HepG2 (cell line): Measurements from ENCODE around the gene NRBF2. TPM values are rescaled to one million over a fixed set of nuclear protein-coding genes. Genes with fewer than 3 reads are reported as not detected.

ENCODE experiments used
- ATAC-seq: fragments of 200-7000 bp; cut with Tn5 transposase; 3 replicates; pipeline ENCODE4 v1.9.1; 2020; ENCODE audit warnings: mild to moderate bottlenecking, moderate library complexity
- BruUV-seq: library from RNA; stranded (reverse); fragments of 400-500 nt; replicated peaks from 2 replicates; lab custom pipeline; 2021; lab: Mats Ljungman, UMichigan
- CTCF ChIA-PET: fragments of 300-600 bp; formaldehyde crosslinking; extraction: SDS; loops from one replicate; lab custom pipeline; 2021; ENCODE audit warnings: low total read pairs, inconsistent platforms, low intra/inter-chr PET ratio; lab: Yijun Ruan, JAX
- POLR2A ChIA-PET: fragments of 350-600 bp; sonication (Branson Sonifier 250); formaldehyde crosslinking; loops from one replicate; lab custom pipeline; 2020; ENCODE audit warnings: antibody characterized with exemption, inconsistent platforms; lab: Yijun Ruan, JAX
- DNase-seq: peaks from one replicate; pipeline ENCODE4 v3.0.0-alpha.2; 2015; ENCODE audit warnings: low spot score
- FAIRE-seq: peaks from 3 replicates; lab custom pipeline; 2011; peaks lifted over from hg19 to GRCh38; lab: Jason Lieb, UNC
- H2AFZ ChIP-seq: one replicate; pipeline ENCODE4 v1.6.1; 2011; ENCODE audit warnings: low read length, inconsistent platforms
- H3K27ac ChIP-seq: fragments of 300-600 bp; 3 replicates; pipeline ENCODE4 v1.8.0; 2011; ENCODE audit warnings: mixed run types, mild to moderate bottlenecking, mixed read lengths, low read length, inconsistent platforms; ENCODE audit not compliant: insufficient read depth; ENCODE audit errors: extremely low read length
- H3K27me3 ChIP-seq, 2 experiments: fragments of 200-600 bp in 1 of 2; 2 replicates in 1 of 2; 3 replicates in 1 of 2; pipeline versions ENCODE4 v1.6.0 to v1.8.0; 2011; ENCODE audit warnings: low read length in 2 of 2, mild to moderate bottlenecking in 2 of 2, moderate library complexity in 2 of 2, inconsistent platforms in 1 of 2; ENCODE audit not compliant: insufficient read depth in 2 of 2, control insufficient read depth in 1 of 2
- H3K36me3 ChIP-seq, 2 experiments: fragments of 200-600 bp in 1 of 2; replicated peaks in 1 of 2; 2 replicates in 1 of 2; 3 replicates in 1 of 2; pipeline versions ENCODE4 v1.5.1 to v1.8.0; 2011; ENCODE audit warnings: low read length in 2 of 2, inconsistent platforms in 1 of 2; ENCODE audit not compliant: insufficient read depth in 2 of 2, control insufficient read depth in 1 of 2
- H3K4me1 ChIP-seq: 2 replicates; pipeline ENCODE4 v1.5.1; 2012; ENCODE audit warnings: low read length, inconsistent platforms; ENCODE audit not compliant: insufficient read depth
- H3K4me2 ChIP-seq: 2 replicates; pipeline ENCODE4 v1.6.0; 2011; ENCODE audit warnings: low read depth, low read length, inconsistent platforms
- H3K4me3 ChIP-seq, 3 experiments: fragments of 200-600 bp in 1 of 3; sonication (generic), shearing (Covaris generic) in 1 of 3; replicated peaks in 1 of 3; 2 replicates each; pipeline ENCODE4 v1.5.1; 2011 to 2016; ENCODE audit warnings: low read length in 3 of 3, inconsistent platforms in 2 of 3, low read depth in 2 of 3, mild to moderate bottlenecking in 2 of 3, control low read depth in 1 of 3, mixed read lengths in 1 of 3; ENCODE audit not compliant: insufficient read depth in 1 of 3
- H3K79me2 ChIP-seq: one replicate; pipeline ENCODE4 v1.6.1; 2011; ENCODE audit warnings: low read length, inconsistent platforms; ENCODE audit not compliant: insufficient read depth
- H3K9ac ChIP-seq: 2 replicates; pipeline ENCODE4 v1.6.0; 2011; ENCODE audit warnings: mild to moderate bottlenecking, low read depth, low read length, inconsistent platforms; ENCODE audit not compliant: insufficient read depth
- H3K9me3 ChIP-seq: 2 replicates; pipeline ENCODE4 v1.5.1; 2012; ENCODE audit warnings: mild to moderate bottlenecking, low read length
- H4K20me1 ChIP-seq: 2 replicates; pipeline ENCODE4 v1.6.0; 2011; ENCODE audit warnings: inconsistent platforms, mild to moderate bottlenecking, low read length, moderate library complexity; ENCODE audit not compliant: insufficient read depth
- FOXA1 ChIP-seq, 2 experiments: fragments of 450-650 bp in 1 of 2; sonication (generic) in 1 of 2; formaldehyde crosslinking in 1 of 2; IDR thresholded peaks; 2 replicates each; pipeline versions ENCODE4 v1.4.0 to v1.6.1; 2016 to 2020; ENCODE audit warnings: missing genetic modification reagents in 1 of 2
- IKZF4 ChIP-seq: sonication (generic); formaldehyde crosslinking; IDR thresholded peaks from 2 replicates; pipeline ENCODE4 v1.5.1; 2020; ENCODE audit warnings: borderline replicate concordance, mild to moderate bottlenecking, low read depth, missing genetic modification reagents; ENCODE audit errors: not compliant biosample characterization
- NR2C2 ChIP-seq: sonication (generic); formaldehyde crosslinking; IDR thresholded peaks from 2 replicates; pipeline ENCODE4 v1.4.0; 2020; ENCODE audit warnings: missing genetic modification reagents, mild to moderate bottlenecking, moderate library complexity, borderline replicate concordance
- SKI ChIP-seq: fragments of 450-650 bp; IDR thresholded peaks from one replicate; pipeline ENCODE4 v1.6.1; 2018; ENCODE audit warnings: mild to moderate bottlenecking; ENCODE audit not compliant: partially characterized antibody
- SOX5 ChIP-seq: IDR thresholded peaks from 2 replicates; pipeline ENCODE4 v1.6.1; 2016; ENCODE audit warnings: borderline replicate concordance
- YEATS2 ChIP-seq: sonication (generic); formaldehyde crosslinking; IDR thresholded peaks from 2 replicates; pipeline ENCODE4 v1.4.0; 2020; ENCODE audit warnings: missing genetic modification reagents, borderline replicate concordance
- WGBS: methylation state at CpG from one replicate; pipeline ENCODE4 v1.1.6; 2017; ENCODE audit warnings: low lambda C conversion rate; 5-methylcytosine and 5-hydroxymethylcytosine counted together
- in situ Hi-C: cut with HindIII; loops from 2 replicates; pipeline ENCODE4 v1.10.0; 2017; ENCODE audit warnings: low pct_unique_long_range_greater_than_20kb; ENCODE audit not compliant: extremely low pct_ligation_motif_present
- intact Hi-C: fragments of 100-400 bp; cut with micrococcal nuclease; formaldehyde crosslinking; loops from one replicate; pipeline ENCODE4 v1.10.0; 2022; ENCODE audit not compliant: unreplicated experiment
- polyA plus RNA-seq, 8 experiments: library from polyadenylated mRNA; depleted of rRNA in 3 of 8; stranded (reverse) in 7 of 8; unstranded in 1 of 8; fragments of >200 nt; fragmentation: Illumina TruSeq in 4 of 8; extraction: Trizol in 4 of 8; gene quantifications; 2 replicates each; pipeline versions ENCODE4 v1.2.1 to v1.2.3, GENCODE V29; 2011 to 2016; ENCODE audit warnings: low read depth in 4 of 8, missing spikeins in 1 of 8, mixed read lengths in 1 of 8; ENCODE audit not compliant: insufficient read depth in 1 of 8
- total RNA-seq, 5 experiments: library from RNA; depleted of rRNA; stranded (reverse); fragments of >200 nt; fragmentation: Illumina TruSeq; extraction: Trizol; gene quantifications; 2 replicates each; pipeline ENCODE4 v1.2.3, GENCODE V29; 2016; ENCODE audit warnings: low read depth in 1 of 5
- TF ChIP-seq, protein P1 (sequence below): sonication (generic); formaldehyde crosslinking; IDR thresholded peaks from 2 replicates; pipeline ENCODE4 v1.4.0; 2020; ENCODE audit warnings: low read depth, missing genetic modification reagents
- TF ChIP-seq, protein P2 (sequence below): sonication (generic); formaldehyde crosslinking; IDR thresholded peaks from 2 replicates; pipeline ENCODE4 v1.4.0; 2020; ENCODE audit warnings: missing genetic modification reagents
- TF ChIP-seq, protein P3 (sequence below): sonication (generic); formaldehyde crosslinking; IDR thresholded peaks from 2 replicates; pipeline ENCODE4 v1.5.0; 2020; ENCODE audit warnings: mild to moderate bottlenecking, missing genetic modification reagents, borderline replicate concordance
- TF ChIP-seq, protein P4 (sequence below): IDR thresholded peaks from 2 replicates; pipeline ENCODE4 v1.6.1; 2018; ENCODE audit warnings: missing genetic modification reagents
- TF ChIP-seq, protein P5 (sequence below): sonication (generic); formaldehyde crosslinking; IDR thresholded peaks from 2 replicates; pipeline ENCODE4 v1.4.0; 2020; ENCODE audit warnings: missing genetic modification reagents, borderline replicate concordance

Gene NRBF2
- total and polyA plus RNA-seq, 2 of the 13 experiments (the other 11 are each of a cell fraction or from before 2014, with no cell fraction given), result 20.0 to 28.4 TPM

DNA sequence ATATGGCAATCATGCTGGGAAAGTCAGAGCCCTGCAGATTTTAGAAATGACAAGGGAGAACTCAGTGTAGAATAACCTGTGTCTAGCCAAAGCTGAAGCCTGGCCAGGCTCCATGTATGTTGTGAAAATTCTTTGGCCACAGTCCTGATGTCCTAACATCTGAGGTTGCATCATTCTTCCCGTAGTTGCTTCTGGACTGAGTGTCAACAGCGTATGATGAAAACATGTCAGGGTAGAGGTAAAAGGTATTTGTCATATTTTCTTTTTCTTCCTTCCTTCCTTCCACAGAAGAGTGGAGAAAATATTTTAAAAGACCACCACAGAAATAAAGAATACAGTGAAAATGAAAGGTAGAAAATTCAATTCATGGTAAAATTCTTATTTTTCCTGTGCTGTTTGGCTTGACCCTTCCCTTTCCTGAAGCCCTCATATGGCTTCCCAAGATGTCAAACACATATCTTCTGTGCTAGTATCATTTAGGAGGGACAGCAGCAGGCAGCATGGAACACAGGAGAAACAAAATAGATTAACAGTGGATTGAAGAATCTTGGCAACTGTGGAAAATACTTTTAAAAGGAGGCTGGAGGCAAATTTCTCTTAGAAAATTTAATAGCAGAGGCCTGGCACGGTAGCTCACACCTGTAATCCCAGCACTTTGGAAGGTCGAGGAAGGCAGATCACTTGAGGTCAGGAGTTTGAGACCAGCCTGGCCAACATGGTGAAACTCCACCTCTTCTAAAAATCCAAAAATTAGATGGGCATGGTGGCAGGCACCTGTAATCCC, 18.9 kb upstream of the NRBF2 start:
- H3K36me3 ChIP-seq, result no peaks in the 10 kb centered on the region
- 31% methylated on average over 4 of the region's 4 CpGs for WGBS
- no peaks in the 10 kb centered on the region for H3K79me2 ChIP-seq
- ATAC-seq, result peak; percentile 87
- peak; percentile 72 for DNase-seq
- no peak overlapping the region for H3K9ac ChIP-seq
- peaks cover 28% of the 10 kb centered on the region for H3K4me1 ChIP-seq
- no peak for FAIRE-seq
- CTCF ChIA-PET, result no interaction called here
- POLR2A ChIA-PET, result interaction anchor here (3.5 kb wide), 1 partner anchor 19 kb away, joined by 32 read pairs; the partner anchor contains the start of gene NRBF2
- H3K4me3 ChIP-seq, result no peak overlapping the region
- no peaks in the 10 kb centered on the region; a peak in 1 of 5 replicates for H3K27me3 ChIP-seq
- no peak overlapping the region for H3K27ac ChIP-seq
- in situ Hi-C loops (no loop called here), intact Hi-C loops (loop anchor here (2.0 kb wide), 1 partner anchor 19 kb away; the partner anchor contains the start of gene NRBF2)
- H3K4me2 ChIP-seq, result peak overlapping the region; percentile 46; the same call in 1 of the 2 replicates
- H3K9me3 ChIP-seq, result no peaks in the 10 kb centered on the region
- no peak overlapping the region for H2AFZ ChIP-seq
- no peaks in the 10 kb centered on the region for H4K20me1 ChIP-seq
- BruUV-seq, result no TSS peak
- TF ChIP-seq, protein P1, sequence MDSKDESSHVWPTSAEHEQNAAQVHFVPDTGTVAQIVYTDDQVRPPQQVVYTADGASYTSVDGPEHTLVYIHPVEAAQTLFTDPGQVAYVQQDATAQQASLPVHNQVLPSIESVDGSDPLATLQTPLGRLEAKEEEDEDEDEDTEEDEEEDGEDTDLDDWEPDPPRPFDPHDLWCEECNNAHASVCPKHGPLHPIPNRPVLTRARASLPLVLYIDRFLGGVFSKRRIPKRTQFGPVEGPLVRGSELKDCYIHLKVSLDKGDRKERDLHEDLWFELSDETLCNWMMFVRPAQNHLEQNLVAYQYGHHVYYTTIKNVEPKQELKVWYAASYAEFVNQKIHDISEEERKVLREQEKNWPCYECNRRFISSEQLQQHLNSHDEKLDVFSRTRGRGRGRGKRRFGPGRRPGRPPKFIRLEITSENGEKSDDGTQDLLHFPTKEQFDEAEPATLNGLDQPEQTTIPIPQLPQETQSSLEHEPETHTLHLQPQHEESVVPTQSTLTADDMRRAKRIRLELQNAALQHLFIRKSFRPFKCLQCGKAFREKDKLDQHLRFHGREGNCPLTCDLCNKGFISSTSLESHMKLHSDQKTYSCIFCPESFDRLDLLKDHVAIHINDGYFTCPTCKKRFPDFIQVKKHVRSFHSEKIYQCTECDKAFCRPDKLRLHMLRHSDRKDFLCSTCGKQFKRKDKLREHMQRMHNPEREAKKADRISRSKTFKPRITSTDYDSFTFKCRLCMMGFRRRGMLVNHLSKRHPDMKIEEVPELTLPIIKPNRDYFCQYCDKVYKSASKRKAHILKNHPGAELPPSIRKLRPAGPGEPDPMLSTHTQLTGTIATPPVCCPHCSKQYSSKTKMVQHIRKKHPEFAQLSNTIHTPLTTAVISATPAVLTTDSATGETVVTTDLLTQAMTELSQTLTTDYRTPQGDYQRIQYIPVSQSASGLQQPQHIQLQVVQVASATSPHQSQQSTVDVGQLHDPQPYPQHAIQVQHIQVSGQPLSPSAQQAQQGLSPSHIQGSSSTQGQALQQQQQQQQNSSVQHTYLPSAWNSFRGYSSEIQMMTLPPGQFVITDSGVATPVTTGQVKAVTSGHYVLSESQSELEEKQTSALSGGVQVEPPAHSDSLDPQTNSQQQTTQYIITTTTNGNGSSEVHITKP, result peak; percentile 42; the same call in 1 of the 2 replicates
- TF ChIP-seq NR2C2 (CRISPR knock-in tag), result peak; percentile 56; the same call in 1 of the 2 replicates
- TF ChIP-seq, protein P2, sequence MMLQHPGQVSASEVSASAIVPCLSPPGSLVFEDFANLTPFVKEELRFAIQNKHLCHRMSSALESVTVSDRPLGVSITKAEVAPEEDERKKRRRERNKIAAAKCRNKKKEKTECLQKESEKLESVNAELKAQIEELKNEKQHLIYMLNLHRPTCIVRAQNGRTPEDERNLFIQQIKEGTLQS (CRISPR knock-in tag), result peak; percentile 87
- peak; percentile 50 for TF ChIP-seq SKI
- TF ChIP-seq, protein P3, sequence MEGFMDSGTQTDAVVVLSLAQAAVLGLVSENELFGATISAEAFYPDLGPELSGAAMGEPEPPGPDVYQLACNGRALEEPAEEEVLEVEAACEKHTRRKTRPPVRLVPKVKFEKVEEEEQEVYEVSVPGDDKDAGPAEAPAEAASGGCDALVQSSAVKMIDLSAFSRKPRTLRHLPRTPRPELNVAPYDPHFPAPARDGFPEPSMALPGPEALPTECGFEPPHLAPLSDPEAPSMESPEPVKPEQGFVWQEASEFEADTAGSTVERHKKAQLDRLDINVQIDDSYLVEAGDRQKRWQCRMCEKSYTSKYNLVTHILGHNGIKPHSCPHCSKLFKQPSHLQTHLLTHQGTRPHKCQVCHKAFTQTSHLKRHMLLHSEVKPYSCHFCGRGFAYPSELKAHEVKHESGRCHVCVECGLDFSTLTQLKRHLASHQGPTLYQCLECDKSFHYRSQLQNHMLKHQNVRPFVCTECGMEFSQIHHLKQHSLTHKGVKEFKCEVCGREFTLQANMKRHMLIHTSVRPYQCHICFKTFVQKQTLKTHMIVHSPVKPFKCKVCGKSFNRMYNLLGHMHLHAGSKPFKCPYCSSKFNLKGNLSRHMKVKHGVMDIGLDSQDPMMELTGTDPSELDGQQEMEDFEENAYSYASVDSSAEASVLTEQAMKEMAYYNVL (CRISPR knock-in tag), result peak; percentile 69; the same call in 1 of the 2 replicates
- TF ChIP-seq YEATS2, result peak; percentile 48; the same call in 1 of the 2 replicates
- TF ChIP-seq FOXA1 (IDR thresholded peaks at IDR 0.05), result no peak
- TF ChIP-seq FOXA1 (CRISPR knock-in tag; IDR thresholded peaks at IDR 0.05), result peak; percentile 93
- no peak for TF ChIP-seq IKZF4 (CRISPR knock-in tag)
- TF ChIP-seq, protein P4, sequence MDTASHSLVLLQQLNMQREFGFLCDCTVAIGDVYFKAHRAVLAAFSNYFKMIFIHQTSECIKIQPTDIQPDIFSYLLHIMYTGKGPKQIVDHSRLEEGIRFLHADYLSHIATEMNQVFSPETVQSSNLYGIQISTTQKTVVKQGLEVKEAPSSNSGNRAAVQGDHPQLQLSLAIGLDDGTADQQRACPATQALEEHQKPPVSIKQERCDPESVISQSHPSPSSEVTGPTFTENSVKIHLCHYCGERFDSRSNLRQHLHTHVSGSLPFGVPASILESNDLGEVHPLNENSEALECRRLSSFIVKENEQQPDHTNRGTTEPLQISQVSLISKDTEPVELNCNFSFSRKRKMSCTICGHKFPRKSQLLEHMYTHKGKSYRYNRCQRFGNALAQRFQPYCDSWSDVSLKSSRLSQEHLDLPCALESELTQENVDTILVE (CRISPR knock-in tag), result peak; percentile 76
- TF ChIP-seq, protein P5, sequence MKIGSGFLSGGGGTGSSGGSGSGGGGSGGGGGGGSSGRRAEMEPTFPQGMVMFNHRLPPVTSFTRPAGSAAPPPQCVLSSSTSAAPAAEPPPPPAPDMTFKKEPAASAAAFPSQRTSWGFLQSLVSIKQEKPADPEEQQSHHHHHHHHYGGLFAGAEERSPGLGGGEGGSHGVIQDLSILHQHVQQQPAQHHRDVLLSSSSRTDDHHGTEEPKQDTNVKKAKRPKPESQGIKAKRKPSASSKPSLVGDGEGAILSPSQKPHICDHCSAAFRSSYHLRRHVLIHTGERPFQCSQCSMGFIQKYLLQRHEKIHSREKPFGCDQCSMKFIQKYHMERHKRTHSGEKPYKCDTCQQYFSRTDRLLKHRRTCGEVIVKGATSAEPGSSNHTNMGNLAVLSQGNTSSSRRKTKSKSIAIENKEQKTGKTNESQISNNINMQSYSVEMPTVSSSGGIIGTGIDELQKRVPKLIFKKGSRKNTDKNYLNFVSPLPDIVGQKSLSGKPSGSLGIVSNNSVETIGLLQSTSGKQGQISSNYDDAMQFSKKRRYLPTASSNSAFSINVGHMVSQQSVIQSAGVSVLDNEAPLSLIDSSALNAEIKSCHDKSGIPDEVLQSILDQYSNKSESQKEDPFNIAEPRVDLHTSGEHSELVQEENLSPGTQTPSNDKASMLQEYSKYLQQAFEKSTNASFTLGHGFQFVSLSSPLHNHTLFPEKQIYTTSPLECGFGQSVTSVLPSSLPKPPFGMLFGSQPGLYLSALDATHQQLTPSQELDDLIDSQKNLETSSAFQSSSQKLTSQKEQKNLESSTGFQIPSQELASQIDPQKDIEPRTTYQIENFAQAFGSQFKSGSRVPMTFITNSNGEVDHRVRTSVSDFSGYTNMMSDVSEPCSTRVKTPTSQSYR (CRISPR knock-in tag), result peak; percentile 64; the same call in 1 of the 2 replicates
- TF ChIP-seq SOX5 (CRISPR knock-in tag), result peak; percentile 63; the same call in 1 of the 2 replicates
